PC-3 (cell line): ENCODE data around the gene TNRC6C.
A peak's percentile ranks its signal among the peaks of the same experiment; 100 is the strongest.

ENCODE experiments used
- EZH2phosphoT487 ChIP-seq: fragments of 300-600 bp; sonication (generic); IDR thresholded peaks from 2 replicates; pipeline ENCODE4 v1.6.1; 2018; ENCODE audit warnings: mild to moderate bottlenecking, antibody characterized with exemption, low read length, borderline replicate concordance
- TF ChIP-seq, protein P1 (sequence below): fragments of 300-600 bp; sonication (generic); conservative IDR thresholded peaks from 2 replicates; pipeline ENCODE4 v1.5.1; 2017; ENCODE audit warnings: antibody characterized with exemption, low read depth, mild to moderate bottlenecking, low read length

DNA sequence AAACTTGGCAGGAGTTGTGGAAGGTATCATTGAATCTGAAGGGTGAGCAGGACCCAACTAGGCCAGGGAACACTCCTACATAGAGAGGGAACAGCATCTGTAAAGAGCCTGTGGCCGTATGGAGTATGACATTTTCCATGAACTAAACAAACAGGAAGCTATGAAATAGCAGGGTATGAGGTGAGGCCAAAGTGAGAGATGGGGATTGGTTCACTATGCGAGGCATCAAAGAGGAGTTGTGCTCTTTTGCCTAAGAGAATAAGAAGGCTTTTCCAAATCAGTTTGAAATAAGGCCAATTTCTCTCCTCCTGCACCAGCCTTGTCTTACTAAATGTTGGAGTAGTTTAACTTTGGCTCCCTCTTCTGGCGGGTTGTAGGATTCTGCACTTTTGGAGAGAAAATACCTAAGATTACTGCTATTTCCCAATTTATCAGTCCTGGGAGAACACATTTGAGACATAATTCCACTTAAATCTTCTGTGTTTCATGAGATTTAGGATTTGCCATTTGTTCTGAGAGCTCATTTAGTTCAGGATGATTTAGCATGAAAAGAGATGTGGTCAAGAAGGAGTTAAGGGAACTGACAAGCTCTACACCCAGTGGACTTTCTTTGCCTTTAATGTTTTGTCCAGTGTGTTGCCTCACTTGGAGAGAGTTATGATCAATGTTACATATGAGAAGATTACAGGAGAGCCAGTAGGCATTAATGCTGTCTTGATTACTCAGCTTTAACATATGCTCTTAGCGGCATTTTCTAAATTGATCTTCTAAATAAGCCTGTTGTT is 55.4 kb downstream of the TNRC6C start:
- TF ChIP-seq, protein P1, sequence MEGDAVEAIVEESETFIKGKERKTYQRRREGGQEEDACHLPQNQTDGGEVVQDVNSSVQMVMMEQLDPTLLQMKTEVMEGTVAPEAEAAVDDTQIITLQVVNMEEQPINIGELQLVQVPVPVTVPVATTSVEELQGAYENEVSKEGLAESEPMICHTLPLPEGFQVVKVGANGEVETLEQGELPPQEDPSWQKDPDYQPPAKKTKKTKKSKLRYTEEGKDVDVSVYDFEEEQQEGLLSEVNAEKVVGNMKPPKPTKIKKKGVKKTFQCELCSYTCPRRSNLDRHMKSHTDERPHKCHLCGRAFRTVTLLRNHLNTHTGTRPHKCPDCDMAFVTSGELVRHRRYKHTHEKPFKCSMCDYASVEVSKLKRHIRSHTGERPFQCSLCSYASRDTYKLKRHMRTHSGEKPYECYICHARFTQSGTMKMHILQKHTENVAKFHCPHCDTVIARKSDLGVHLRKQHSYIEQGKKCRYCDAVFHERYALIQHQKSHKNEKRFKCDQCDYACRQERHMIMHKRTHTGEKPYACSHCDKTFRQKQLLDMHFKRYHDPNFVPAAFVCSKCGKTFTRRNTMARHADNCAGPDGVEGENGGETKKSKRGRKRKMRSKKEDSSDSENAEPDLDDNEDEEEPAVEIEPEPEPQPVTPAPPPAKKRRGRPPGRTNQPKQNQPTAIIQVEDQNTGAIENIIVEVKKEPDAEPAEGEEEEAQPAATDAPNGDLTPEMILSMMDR: peak; percentile 98
- TF ChIP-seq EZH2phosphoT487: no peak
